ENCODE measurements around the gene TLE6. TPM values are rescaled to one million over a fixed set of nuclear protein-coding genes. Genes with fewer than 3 reads are reported as not detected.
"Not testable (repeated sequence)": the region's sequence is repeated elsewhere in the genome, so short reads cannot be mapped to it uniquely, and the experiment has no call there.

TLE6 gene
- 1 to 10 TPM; 4.1 to 4.2 TPM for total RNA-seq

DNA sequence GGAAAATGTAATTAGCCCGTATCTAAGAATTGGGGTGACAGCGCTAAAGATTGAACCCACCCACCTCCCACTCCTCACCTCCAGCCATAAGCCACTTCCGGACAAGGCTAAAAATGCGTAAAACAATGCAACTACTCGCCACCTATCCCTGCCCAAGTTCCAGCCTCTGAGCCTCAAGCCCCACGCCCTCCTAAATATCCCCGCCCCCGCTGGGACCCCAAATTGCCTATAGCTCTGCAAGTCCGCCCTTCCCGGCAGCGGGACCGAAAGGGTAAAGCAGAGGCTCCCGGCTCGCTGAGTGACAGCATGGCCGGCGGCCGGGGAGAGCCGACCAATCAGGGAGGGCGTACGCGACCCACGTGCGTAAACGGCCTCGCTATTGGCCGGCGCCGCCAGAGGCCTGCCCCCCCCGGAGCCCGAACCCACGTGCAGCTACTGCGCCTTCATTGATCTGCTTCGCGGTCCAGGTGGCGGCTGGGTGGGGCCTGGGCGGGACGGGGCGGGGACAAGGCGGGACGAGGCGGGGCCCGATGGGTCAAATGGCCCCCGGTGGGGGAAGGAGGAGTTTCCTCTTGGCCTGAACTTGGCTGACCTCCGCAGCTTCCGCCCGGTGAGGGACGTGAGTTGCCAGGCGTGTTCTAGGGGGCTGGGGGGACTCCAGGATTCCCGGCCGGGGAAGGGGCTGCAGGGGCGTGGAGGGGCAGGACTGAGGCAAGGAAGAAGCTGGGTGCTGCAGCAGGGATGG, at the start of gene TLE6:
Gene TLE6, plus strand, starts transcription at position 564 of the 745 bp plus-strand sequence. CDS start 670 bp downstream, outside the sequence.
- peak; percentile 100 for ATAC-seq (replicated peaks)

GRCh38 chr19:2933490-2933910, 43.9 kb upstream of the TLE6 start:
- ATAC-seq (replicated peaks): no peak
- Mint-ChIP-seq H3K4me3 (no peak overlapping the region), H3K36me3 (ENCODE audit: low read depth) (peaks cover 81% of the 10 kb centered on the region), H3K4me1 (no peaks in the 10 kb centered on the region), H3K9me3 (peaks cover 14% of the 10 kb centered on the region), H3K27me3 (no peaks in the 10 kb centered on the region), H3K27ac (no peak overlapping the region)

More for the DNA sequence above, at the start of gene TLE6:
- H3K9me3 Mint-ChIP-seq: no peaks in the 10 kb centered on the region
- peaks cover 13% of the 10 kb centered on the region for H3K27me3 Mint-ChIP-seq
- no peaks in the 10 kb centered on the region for H3K36me3 Mint-ChIP-seq (ENCODE audit: low read depth)
- H3K4me3 Mint-ChIP-seq: peak within 1 kb of the TSS; percentile 88
- peak within 1 kb of the TSS; percentile 76 for H3K27ac Mint-ChIP-seq
- no peaks in the 10 kb centered on the region for H3K4me1 Mint-ChIP-seq

DNA sequence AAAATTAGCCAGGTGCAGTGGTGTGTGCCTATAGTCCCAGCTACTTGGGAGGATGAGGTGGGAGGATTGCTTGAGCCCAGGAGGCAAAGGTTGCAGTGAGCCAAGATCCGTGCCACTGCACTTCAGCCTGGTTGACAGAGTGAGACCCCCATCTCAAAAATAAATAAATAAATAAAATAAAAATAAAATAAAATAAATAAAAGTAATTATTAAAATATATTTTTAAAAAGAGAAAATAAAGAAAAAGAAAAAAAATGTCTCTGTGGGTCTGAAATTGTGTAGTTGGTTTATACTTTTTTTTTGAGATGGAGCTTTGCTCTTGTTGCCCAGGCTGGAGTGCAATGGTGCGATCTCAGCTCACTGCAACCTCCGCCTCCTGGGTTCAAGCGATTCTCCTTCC, 41.5 kb upstream of the TLE6 start:
- not testable (repeated sequence) for H3K27me3 Mint-ChIP-seq; ATAC-seq (replicated peaks); H3K4me3 Mint-ChIP-seq; H3K27ac Mint-ChIP-seq; H3K4me1 Mint-ChIP-seq
- H3K36me3 Mint-ChIP-seq (ENCODE audit: low read depth): peaks cover 73% of the 10 kb centered on the region
- peaks cover 14% of the 10 kb centered on the region for H3K9me3 Mint-ChIP-seq

- no peak for ATAC-seq (replicated peaks)
- Mint-ChIP-seq H3K9me3 (no peaks in the 10 kb centered on the region), H3K4me1 (peaks cover 9% of the 10 kb centered on the region), H3K27me3 (no peaks in the 10 kb centered on the region), H3K27ac (no peak overlapping the region), H3K4me3 (peak overlapping the region; percentile 90), H3K36me3 (ENCODE audit: low read depth) (peaks cover 11% of the 10 kb centered on the region)
Measured at GRCh38 chr19:2942928-2943640, 34.3 kb upstream of the TLE6 start.

DNA sequence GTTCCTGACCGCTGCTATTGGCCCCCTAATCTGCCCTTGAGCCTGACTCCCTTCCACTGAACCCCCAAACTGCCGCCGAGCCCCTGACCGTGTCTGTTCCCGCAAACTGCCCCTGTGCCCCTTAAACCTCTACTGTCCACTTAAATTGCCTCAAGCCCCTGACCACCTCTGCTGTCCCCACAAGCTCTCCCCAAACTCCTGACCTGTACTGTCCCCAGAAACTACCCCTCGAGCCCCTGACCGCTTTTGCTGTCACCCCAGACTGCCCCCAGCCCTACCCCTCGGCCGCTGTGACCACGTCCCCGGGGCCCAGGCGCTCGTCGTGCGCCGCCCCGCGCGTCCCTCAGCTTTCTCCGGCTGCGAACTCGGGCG, 33.0 kb upstream of the TLE6 start:
- no peaks in the 10 kb centered on the region for H3K27me3 Mint-ChIP-seq
- peaks cover 16% of the 10 kb centered on the region for H3K4me1 Mint-ChIP-seq
- no peaks in the 10 kb centered on the region for H3K9me3 Mint-ChIP-seq
- peak overlapping the region; percentile 90 for H3K4me3 Mint-ChIP-seq
- H3K36me3 Mint-ChIP-seq (ENCODE audit: low read depth): peaks cover 11% of the 10 kb centered on the region
- H3K27ac Mint-ChIP-seq: peak overlapping the region; percentile 94
- no peak for ATAC-seq (replicated peaks)

- H3K9me3 Mint-ChIP-seq: no peaks in the 10 kb centered on the region
- H3K27ac Mint-ChIP-seq: peak within 1 kb of the TSS; percentile 94
- H3K4me1 Mint-ChIP-seq: peaks cover 18% of the 10 kb centered on the region
- H3K36me3 Mint-ChIP-seq (ENCODE audit: low read depth): peaks cover 11% of the 10 kb centered on the region
- ATAC-seq (replicated peaks): peak; percentile 99
- peak within 1 kb of the TSS; percentile 90 for H3K4me3 Mint-ChIP-seq
- no peaks in the 10 kb centered on the region for H3K27me3 Mint-ChIP-seq
Measured at GRCh38 chr19:2944775-2945574, 32.4 kb upstream of the TLE6 start, which contains the start of gene ZNF77. Gene ZNF77, minus strand, starts transcription at chr19:2944971. Its CDS starts 131 bp downstream, at chr19:2944840.

- Mint-ChIP-seq H3K36me3 (ENCODE audit: low read depth) (peaks cover 17% of the 10 kb centered on the region), H3K27ac (peak overlapping the region; percentile 94), H3K9me3 (no peaks in the 10 kb centered on the region), H3K27me3 (no peaks in the 10 kb centered on the region), H3K4me3 (peak overlapping the region; percentile 90), H3K4me1 (peaks cover 18% of the 10 kb centered on the region)
- ATAC-seq (replicated peaks): no peak
Measured at GRCh38 chr19:2945575-2946184, 31.7 kb upstream of the TLE6 start.

- no peaks in the 10 kb centered on the region for H3K9me3 Mint-ChIP-seq
- no peak for ATAC-seq (replicated peaks)
- H3K4me3 Mint-ChIP-seq: peak overlapping the region; percentile 98
- H3K36me3 Mint-ChIP-seq (ENCODE audit: low read depth): peaks cover 17% of the 10 kb centered on the region
- peak overlapping the region; percentile 98 for H3K27ac Mint-ChIP-seq
- H3K4me1 Mint-ChIP-seq: peaks cover 14% of the 10 kb centered on the region
- H3K27me3 Mint-ChIP-seq: no peaks in the 10 kb centered on the region
Measured at GRCh38 chr19:2949939-2950285, 27.5 kb upstream of the TLE6 start.

- no peaks in the 10 kb centered on the region for H3K9me3 Mint-ChIP-seq
Measured at GRCh38 chr19:2950286-2951124, 26.9 kb upstream of the TLE6 start.

GRCh38 chr19:2952953-2953481, 24.3 kb upstream of the TLE6 start:
- H3K4me3 Mint-ChIP-seq: no peak overlapping the region
- ATAC-seq (replicated peaks): no peak
- no peaks in the 10 kb centered on the region for H3K27me3 Mint-ChIP-seq
- no peak overlapping the region for H3K27ac Mint-ChIP-seq
- H3K4me1 Mint-ChIP-seq: peaks cover 9% of the 10 kb centered on the region
- H3K36me3 Mint-ChIP-seq (ENCODE audit: low read depth): peaks cover 12% of the 10 kb centered on the region
- H3K9me3 Mint-ChIP-seq: no peaks in the 10 kb centered on the region

More at GRCh38 chr19:2950286-2951124, 26.9 kb upstream of the TLE6 start:
- Mint-ChIP-seq H3K4me1 (peaks cover 14% of the 10 kb centered on the region), H3K36me3 (ENCODE audit: low read depth) (peaks cover 17% of the 10 kb centered on the region), H3K27me3 (no peaks in the 10 kb centered on the region), H3K4me3 (peak overlapping the region; percentile 98), H3K27ac (peak overlapping the region; percentile 98)
- ATAC-seq (replicated peaks): peak; percentile 99

DNA sequence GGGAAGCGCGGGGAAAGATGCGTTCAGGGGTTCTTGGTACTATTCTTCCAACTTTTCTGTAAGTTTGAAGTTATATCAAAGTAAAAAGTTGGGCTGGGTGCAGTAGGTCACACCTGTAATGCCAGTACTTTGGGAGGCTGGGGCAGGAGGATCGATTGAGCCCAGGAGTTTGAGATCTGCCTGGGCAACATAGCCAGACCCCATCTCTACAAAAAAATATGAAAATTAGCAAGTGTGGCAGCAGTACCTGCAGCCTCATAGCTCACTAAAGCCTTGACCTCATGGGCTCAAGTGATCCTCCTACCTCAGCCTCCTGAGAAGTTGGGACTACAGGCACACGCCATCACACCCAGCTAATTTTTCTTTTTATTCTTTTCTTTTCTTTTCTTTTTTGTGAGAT, 20.2 kb upstream of the TLE6 start:
- Mint-ChIP-seq H3K4me1 (no peaks in the 10 kb centered on the region), H3K4me3 (no peak overlapping the region), H3K36me3 (ENCODE audit: low read depth) (no peaks in the 10 kb centered on the region), H3K27ac (no peak overlapping the region), H3K27me3 (no peaks in the 10 kb centered on the region), H3K9me3 (no peaks in the 10 kb centered on the region)
- ATAC-seq (replicated peaks): no peak

GRCh38 chr19:2960120-2960519, 17.2 kb upstream of the TLE6 start:
- no peaks in the 10 kb centered on the region for H3K4me1 Mint-ChIP-seq
- ATAC-seq (replicated peaks): no peak
- no peaks in the 10 kb centered on the region for H3K27me3 Mint-ChIP-seq
- no peak overlapping the region for H3K4me3 Mint-ChIP-seq
- no peak overlapping the region for H3K27ac Mint-ChIP-seq
- H3K36me3 Mint-ChIP-seq (ENCODE audit: low read depth): no peaks in the 10 kb centered on the region
- no peaks in the 10 kb centered on the region for H3K9me3 Mint-ChIP-seq

DNA sequence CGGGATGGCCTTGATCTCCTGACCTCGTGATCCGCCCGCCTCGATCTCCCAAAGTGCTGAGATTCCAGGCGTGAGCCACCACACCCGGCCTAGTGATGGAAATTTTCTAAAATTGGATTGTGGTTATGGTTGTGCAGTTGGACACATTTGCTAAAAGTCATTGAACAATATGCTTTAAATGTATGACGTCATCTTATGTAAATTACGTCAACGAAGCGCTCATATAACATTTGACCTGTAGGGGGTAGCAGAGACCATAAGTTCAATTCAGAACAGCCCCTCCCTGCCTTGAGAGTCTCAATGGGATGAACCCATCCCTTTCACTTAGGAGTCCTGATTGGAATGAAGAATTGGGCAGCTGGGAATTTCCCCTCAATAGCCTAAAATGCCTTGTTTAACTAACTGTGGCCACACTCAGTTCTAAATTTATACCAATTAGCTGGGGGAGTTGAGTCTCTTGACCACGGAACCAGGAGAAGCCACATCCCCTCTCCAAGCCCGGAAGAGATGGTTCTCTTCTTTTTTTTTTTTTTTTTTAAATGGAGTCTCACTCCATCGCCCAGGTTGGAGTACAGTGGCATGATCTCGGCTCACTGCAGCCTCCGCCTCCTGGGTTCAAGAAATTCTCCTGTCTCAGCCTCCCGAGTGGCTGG, 15.2 kb upstream of the TLE6 start:
- ATAC-seq (replicated peaks): peak; percentile 88
- Mint-ChIP-seq H3K4me3 (no peak overlapping the region), H3K27ac (peak overlapping the region; percentile 40), H3K36me3 (ENCODE audit: low read depth) (no peaks in the 10 kb centered on the region), H3K4me1 (no peaks in the 10 kb centered on the region), H3K27me3 (no peaks in the 10 kb centered on the region), H3K9me3 (no peaks in the 10 kb centered on the region)

All from activated T-helper 17 cell treated with anti-CD3 and anti-CD28 coated beads, Interleukin-2, amount 50 U/mL, for 72 hours (primary cell).